CD4-positive, alpha-beta memory T cell (primary cell): ENCODE results near the gene RGS7BP. TPM values are rescaled to one million over a fixed set of nuclear protein-coding genes. Genes with fewer than 3 reads are reported as not detected.
A peak's percentile ranks its signal among the peaks of the same experiment; 100 is the strongest.

Experiments
- CTCF ChIA-PET: fragments of 350-600 bp; sonication (Branson Sonifier 250); formaldehyde crosslinking; loops from one replicate; lab custom pipeline; 2021; ENCODE audit warnings: inconsistent platforms; ENCODE audit not compliant: partially characterized antibody; lab: Charles Lee
- POLR2A ChIA-PET: fragments of 350-600 bp; sonication (Branson Sonifier 250); formaldehyde crosslinking; loops from one replicate; lab custom pipeline; 2021; ENCODE audit not compliant: partially characterized antibody; lab: Charles Lee
- DNase-seq, 5 donors: peaks; one replicate each; pipeline versions ENCODE4 v3.0.0 to v3.0.0-alpha.2; 2020 to 2022; ENCODE audit warnings: mixed read lengths in 1 of 5
- H3K27ac ChIP-seq: one replicate; pipeline ENCODE4 v1.7.0; 2013; ENCODE audit warnings: low read depth, low read length
- H3K27me3 ChIP-seq: 2 replicates; pipeline ENCODE4 v1.7.0; 2013; ENCODE audit warnings: mild to moderate bottlenecking, low read length, moderate library complexity; ENCODE audit not compliant: insufficient read depth
- H3K36me3 ChIP-seq: 2 replicates; pipeline ENCODE4 v1.7.0; 2013; ENCODE audit warnings: mild to moderate bottlenecking, low read length, moderate library complexity; ENCODE audit not compliant: insufficient read depth
- H3K4me1 ChIP-seq: 2 replicates; pipeline ENCODE4 v1.7.0; 2013; ENCODE audit warnings: mild to moderate bottlenecking, low read length, moderate library complexity; ENCODE audit not compliant: insufficient read depth
- H3K4me3 ChIP-seq, 2 donors: one replicate each; pipeline ENCODE4 v1.7.0; 2013; ENCODE audit warnings: low read length in 2 of 2, mild to moderate bottlenecking in 1 of 2
- H3K9me3 ChIP-seq, 2 donors: one replicate each; pipeline ENCODE4 v1.7.0; 2013; ENCODE audit warnings: low read length in 2 of 2, control low read depth in 1 of 2; ENCODE audit not compliant: control insufficient read depth in 1 of 2
- H3K27ac Mint-ChIP-seq, 7 donors: one replicate each; pipeline ENCODE4 v1.8.0; 2020 to 2021; ENCODE audit warnings: mixed read lengths in 7 of 7, mild to moderate bottlenecking in 6 of 7, inconsistent platforms in 3 of 7, moderate library complexity in 3 of 7
- H3K27me3 Mint-ChIP-seq, 2 donors: one replicate each; pipeline ENCODE4 v1.8.0; 2020 to 2021; ENCODE audit warnings: mixed read lengths in 2 of 2
- H3K36me3 Mint-ChIP-seq, 2 donors: one replicate each; pipeline ENCODE4 v1.8.0; 2020 to 2021; ENCODE audit warnings: mixed read lengths in 2 of 2, inconsistent platforms in 1 of 2, mild to moderate bottlenecking in 1 of 2
- H3K4me1 Mint-ChIP-seq, 4 donors: one replicate each; pipeline ENCODE4 v1.8.0; 2020 to 2021; ENCODE audit warnings: mixed read lengths in 4 of 4, mild to moderate bottlenecking in 1 of 4
- H3K4me3 Mint-ChIP-seq, 8 donors: one replicate each; pipeline ENCODE4 v1.8.0; 2020 to 2021; ENCODE audit warnings: mixed read lengths in 8 of 8, mild to moderate bottlenecking in 7 of 8, moderate library complexity in 6 of 8, inconsistent platforms in 3 of 8
- H3K9me3 Mint-ChIP-seq, 8 donors: one replicate each; pipeline ENCODE4 v1.8.0; 2020 to 2021; ENCODE audit warnings: mixed read lengths in 8 of 8, mild to moderate bottlenecking in 5 of 8, inconsistent platforms in 3 of 8, moderate library complexity in 1 of 8
- intact Hi-C: fragments of 100-400 bp; cut with micrococcal nuclease; formaldehyde crosslinking; loops from one replicate; pipeline ENCODE4 v1.15.1; 2023
- polyA plus RNA-seq, 2 donors: library from polyadenylated mRNA; unstranded; fragments of 300-500 nt; fragmentation: Illumina TruSeq; gene quantifications; one replicate each; pipeline ENCODE4 v1.2.3, GENCODE V29; 2021
- total RNA-seq, 2 experiments: library from RNA; stranded (reverse); gene quantifications; one replicate each; pipeline ENCODE4 v1.2.3, GENCODE V29; 2021

The RGS7BP gene
- total and polyA plus RNA-seq, 4 experiments from 2014 or later, result not detected

- H3K27me3 ChIP-seq, result no peaks in the 10 kb centered on the region
- no peak overlapping the region for H3K4me3 ChIP-seq
- Mint-ChIP-seq H3K9me3 (peaks cover 0 to 4% (median 0%) of the 10 kb centered on the region in 8 donors), H3K4me1 (no peaks in the 10 kb centered on the region), H3K36me3 (no peaks in the 10 kb centered on the region), H3K4me3 (no peak overlapping the region), H3K27ac (no peak overlapping the region), H3K27me3 (peaks cover 17 to 25% of the 10 kb centered on the region in 2 donors)
- intact Hi-C loops, result no loop called here
- H3K9me3 ChIP-seq, result no peaks in the 10 kb centered on the region
- POLR2A ChIA-PET, result no interaction called here
- no peak for DNase-seq
- CTCF ChIA-PET, result interaction anchor here (0.7 to 1.8 kb wide), 5 partner anchors 9 to 14 kb away, joined by 3 to 8 read pairs (median 3); no protein-coding TSS in a partner anchor
- H3K4me1 ChIP-seq, result no peaks in the 10 kb centered on the region
- no peak overlapping the region for H3K27ac ChIP-seq
- H3K36me3 ChIP-seq, result no peaks in the 10 kb centered on the region
Observed at GRCh38 chr5:64625678-64626077, 119.9 kb downstream of the RGS7BP start.

DNA sequence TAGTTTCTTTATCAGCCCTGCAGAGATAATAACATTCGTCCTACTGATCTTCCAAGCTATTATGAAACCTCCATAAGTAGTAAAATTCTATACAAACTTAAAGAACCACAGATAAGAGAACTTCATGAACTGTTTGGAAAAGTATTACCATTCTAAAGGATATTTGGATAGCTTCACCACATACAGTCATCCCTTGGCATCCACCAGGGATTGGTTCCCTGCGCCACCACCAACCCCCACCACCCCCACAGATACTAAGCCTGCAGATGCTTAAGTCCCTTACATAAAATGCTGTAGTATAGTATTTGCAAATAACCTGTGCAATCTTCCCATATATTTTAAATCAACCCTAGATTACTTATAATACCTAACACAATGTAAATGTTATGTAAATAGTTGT is 123.1 kb downstream of the RGS7BP start:
- peaks cover 0 to 4% (median 0%) of the 10 kb centered on the region in 8 donors for H3K9me3 Mint-ChIP-seq
- Histone ChIP-seq H3K27me3 (no peaks in the 10 kb centered on the region), H3K27ac (no peak overlapping the region), H3K4me1 (no peaks in the 10 kb centered on the region), H3K4me3 (no peak overlapping the region), H3K36me3 (no peaks in the 10 kb centered on the region), H3K9me3 (no peaks in the 10 kb centered on the region)
- no peaks in the 10 kb centered on the region for H3K36me3 Mint-ChIP-seq
- DNase-seq, result no peak
- intact Hi-C loops, result no loop called here
- no peak overlapping the region for H3K27ac Mint-ChIP-seq
- ChIA-PET CTCF (interaction anchor here (0.7 to 1.6 kb wide), 2 partner anchors 153 to 155 kb away, joined by 3 to 4 read pairs; no protein-coding TSS in a partner anchor), POLR2A (no interaction called here)
- H3K4me3 Mint-ChIP-seq, result no peak overlapping the region
- H3K27me3 Mint-ChIP-seq, result peaks cover 15% of the 10 kb centered on the region in 2 donors
- no peaks in the 10 kb centered on the region for H3K4me1 Mint-ChIP-seq

DNA sequence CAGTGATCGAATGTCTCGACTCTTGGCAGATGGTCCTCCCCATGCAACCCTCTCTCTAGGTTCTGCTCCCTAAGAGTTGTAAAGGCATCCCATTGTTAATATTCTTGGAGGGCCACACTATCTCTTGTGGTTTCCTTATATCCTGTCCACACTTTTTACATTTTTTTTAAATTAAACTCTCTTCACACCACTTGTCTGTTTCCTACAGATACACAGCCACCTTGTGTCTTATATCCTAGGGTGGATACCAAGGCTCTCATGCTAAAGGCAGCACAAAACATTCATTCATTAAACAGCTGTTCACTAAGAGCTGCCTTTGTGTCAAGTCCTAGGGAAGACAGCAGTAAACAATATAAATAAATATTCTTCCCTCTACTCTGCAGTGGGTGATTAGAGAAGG is 124.0 kb downstream of the RGS7BP start:
- intact Hi-C loops, result no loop called here
- peaks cover 8% of the 10 kb centered on the region in 2 donors for H3K27me3 Mint-ChIP-seq
- CTCF ChIA-PET, result interaction anchor here (1.8 to 3.3 kb wide), 2 partner anchors 9 to 153 kb away, joined by 4 to 27 read pairs; no protein-coding TSS in a partner anchor

DNA sequence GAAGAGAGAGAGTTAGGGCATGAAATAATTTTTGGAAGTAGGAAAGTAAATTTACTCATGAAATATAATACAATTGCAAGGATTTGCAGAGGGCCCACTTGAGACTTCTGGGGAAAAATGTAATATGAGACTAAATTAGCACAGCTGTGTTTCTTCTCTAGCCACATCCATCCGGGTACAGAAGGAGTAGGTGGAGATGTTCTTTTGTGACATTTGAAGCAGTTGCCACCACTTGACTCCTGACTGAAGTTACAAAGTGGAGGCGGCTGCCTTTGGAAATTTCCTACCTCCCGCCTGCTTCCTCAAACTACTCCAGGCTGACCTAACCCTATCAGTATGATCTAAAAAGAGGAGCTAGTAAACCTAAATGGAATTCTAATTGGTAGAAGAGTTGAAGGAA is 126.4 kb downstream of the RGS7BP start:
- ChIA-PET POLR2A (no interaction called here), CTCF (interaction anchor here (1.7 to 3.3 kb wide), 2 partner anchors 18 to 151 kb away, joined by 5 to 27 read pairs; no protein-coding TSS in a partner anchor)
- Mint-ChIP-seq H3K9me3 (no peaks in the 10 kb centered on the region), H3K4me3 (no peak overlapping the region), H3K36me3 (no peaks in the 10 kb centered on the region), H3K27ac (no peak overlapping the region), H3K4me1 (peaks cover 0 to 4% (median 2%) of the 10 kb centered on the region in 4 donors), H3K27me3 (peaks cover 6 to 11% of the 10 kb centered on the region in 2 donors)
- Histone ChIP-seq H3K9me3 (no peaks in the 10 kb centered on the region), H3K4me1 (no peaks in the 10 kb centered on the region), H3K4me3 (no peak overlapping the region), H3K27ac (no peak overlapping the region), H3K36me3 (no peaks in the 10 kb centered on the region), H3K27me3 (no peaks in the 10 kb centered on the region)
- intact Hi-C loops, result no loop called here
- no peak for DNase-seq

More for the DNA sequence above, 124.0 kb downstream of the RGS7BP start:
- no peak for DNase-seq
- H3K4me1 Mint-ChIP-seq, result no peaks in the 10 kb centered on the region
- Histone ChIP-seq H3K9me3 (no peaks in the 10 kb centered on the region), H3K27ac (no peak overlapping the region), H3K4me1 (no peaks in the 10 kb centered on the region), H3K27me3 (no peaks in the 10 kb centered on the region), H3K4me3 (no peak overlapping the region), H3K36me3 (no peaks in the 10 kb centered on the region)
- POLR2A ChIA-PET, result no interaction called here
- H3K36me3 Mint-ChIP-seq, result no peaks in the 10 kb centered on the region
- peaks cover 0 to 4% (median 0%) of the 10 kb centered on the region in 8 donors for H3K9me3 Mint-ChIP-seq
- H3K27ac Mint-ChIP-seq, result no peak overlapping the region
- H3K4me3 Mint-ChIP-seq, result no peak overlapping the region

DNA sequence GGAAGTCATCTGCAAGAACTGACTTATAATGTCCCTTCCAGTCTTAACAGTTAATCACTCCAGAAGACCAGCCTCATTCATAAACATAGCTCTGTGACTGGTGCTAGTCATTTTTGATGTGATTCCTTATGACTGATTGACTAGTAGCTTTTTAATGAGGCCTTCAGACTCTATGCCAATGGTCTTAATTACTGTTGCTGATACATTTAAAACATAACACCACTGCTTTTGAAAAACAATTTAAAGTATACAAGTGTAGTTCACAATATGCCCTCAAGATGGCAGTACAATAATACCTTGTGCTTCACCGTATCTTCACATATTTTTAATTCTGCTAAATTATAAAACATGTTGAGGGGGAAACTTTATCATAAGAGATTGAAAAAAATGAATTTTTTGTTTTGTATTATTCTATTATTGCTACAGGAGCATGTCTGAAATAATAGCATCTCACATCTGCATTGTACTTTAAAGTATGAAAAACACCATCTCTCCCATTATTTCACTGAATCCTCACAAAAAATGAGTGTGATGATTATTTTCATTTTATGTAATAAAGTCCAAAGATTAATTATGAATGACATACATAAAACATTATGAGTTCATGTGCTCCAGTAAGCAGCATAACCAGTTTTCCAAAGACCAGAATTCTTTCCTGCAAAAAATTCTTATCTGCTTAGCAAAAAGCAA is 129.3 kb downstream of the RGS7BP start:
- intact Hi-C loops, result loop anchor here (1.0 kb wide), 2 partner anchors 149 to 848 kb away; no protein-coding TSS in a partner anchor
- Mint-ChIP-seq H3K27me3 (peaks cover 14 to 20% of the 10 kb centered on the region in 2 donors), H3K4me1 (peaks cover 0 to 5% (median 2%) of the 10 kb centered on the region in 4 donors), H3K4me3 (no peak overlapping the region), H3K27ac (no peak overlapping the region), H3K9me3 (no peaks in the 10 kb centered on the region), H3K36me3 (no peaks in the 10 kb centered on the region)
- H3K27me3 ChIP-seq, result no peaks in the 10 kb centered on the region
- no peak overlapping the region for H3K4me3 ChIP-seq
- ChIA-PET POLR2A (no interaction called here), CTCF (interaction anchor here (0.7 to 5.2 kb wide), 17 partner anchors 8 to 848 kb away, joined by 3 to 61 read pairs (median 3); partner anchors contain the start of genes ADAMTS6, CWC27 and SREK1IP1)
- peak in 4 of 5 donors; percentile 23 to 34 (median 28) for DNase-seq
- H3K36me3 ChIP-seq, result no peaks in the 10 kb centered on the region
- no peaks in the 10 kb centered on the region for H3K9me3 ChIP-seq
- no peak overlapping the region for H3K27ac ChIP-seq
- H3K4me1 ChIP-seq, result no peaks in the 10 kb centered on the region

GRCh38 chr5:64637144-64637543 is 131.3 kb downstream of the RGS7BP start:
- H3K9me3 ChIP-seq, result no peaks in the 10 kb centered on the region
- no peaks in the 10 kb centered on the region for H3K4me1 ChIP-seq
- intact Hi-C loops, result no loop called here
- no peak overlapping the region for H3K27ac ChIP-seq
- no peak overlapping the region for H3K4me3 ChIP-seq
- H3K36me3 ChIP-seq, result no peaks in the 10 kb centered on the region
- no peaks in the 10 kb centered on the region for H3K27me3 ChIP-seq
- POLR2A ChIA-PET, result no interaction called here
- no peaks in the 10 kb centered on the region for H3K36me3 Mint-ChIP-seq
- H3K4me1 Mint-ChIP-seq, result peaks cover 0 to 5% (median 2%) of the 10 kb centered on the region in 4 donors
- no peak for DNase-seq
- H3K27me3 Mint-ChIP-seq, result peaks cover 14 to 20% of the 10 kb centered on the region in 2 donors
- H3K27ac Mint-ChIP-seq, result no peak overlapping the region
- CTCF ChIA-PET, result interaction anchor here (0.7 to 5.2 kb wide), 4 partner anchors 12 to 151 kb away, joined by 3 to 61 read pairs (median 3); no protein-coding TSS in a partner anchor
- H3K4me3 Mint-ChIP-seq, result no peak overlapping the region
- H3K9me3 Mint-ChIP-seq, result no peaks in the 10 kb centered on the region

DNA sequence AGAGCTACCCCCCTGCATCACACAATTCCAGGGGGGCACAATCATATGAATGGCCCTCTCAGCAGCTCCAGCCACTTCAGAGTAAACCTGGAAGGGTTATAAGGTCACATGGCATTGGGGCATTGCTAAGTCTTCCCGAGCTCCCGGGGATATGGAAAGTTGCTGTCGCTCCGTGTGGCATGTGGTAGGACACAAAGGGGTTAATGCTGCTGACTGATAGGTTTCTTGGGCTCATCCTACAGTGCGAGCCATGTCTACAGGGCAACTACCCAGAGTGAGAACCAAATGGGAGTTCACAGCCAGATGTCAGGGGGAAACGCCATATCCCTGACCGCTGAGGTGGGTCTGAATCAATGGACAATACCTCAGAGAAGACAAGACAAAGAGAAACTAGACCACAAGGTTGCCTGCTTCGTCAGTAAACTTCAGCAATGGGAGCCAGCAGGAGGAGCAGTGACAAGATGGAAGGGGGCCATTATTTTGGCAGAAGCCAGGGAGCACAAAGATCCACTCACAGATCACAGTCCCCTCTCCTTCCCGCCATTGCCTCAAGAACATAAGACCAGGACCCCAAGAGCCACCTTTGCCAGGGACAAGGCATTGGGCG is 132.1 kb downstream of the RGS7BP start:
- CTCF ChIA-PET, result interaction anchor here (0.7 to 5.2 kb wide), 3 partner anchors 12 to 145 kb away, joined by 3 to 61 read pairs (median 3); no protein-coding TSS in a partner anchor
- intact Hi-C loops, result no loop called here
- peaks cover 14 to 20% of the 10 kb centered on the region in 2 donors for H3K27me3 Mint-ChIP-seq
- no peaks in the 10 kb centered on the region for H3K9me3 Mint-ChIP-seq
- H3K4me3 ChIP-seq, result no peak overlapping the region
- H3K27ac ChIP-seq, result no peak overlapping the region
- no peak for DNase-seq
- no peak overlapping the region for H3K4me3 Mint-ChIP-seq
- H3K9me3 ChIP-seq, result no peaks in the 10 kb centered on the region
- peaks cover 0 to 5% (median 2%) of the 10 kb centered on the region in 4 donors for H3K4me1 Mint-ChIP-seq
- H3K27ac Mint-ChIP-seq, result no peak overlapping the region
- no peaks in the 10 kb centered on the region for H3K36me3 ChIP-seq
- POLR2A ChIA-PET, result no interaction called here
- no peaks in the 10 kb centered on the region for H3K4me1 ChIP-seq
- H3K27me3 ChIP-seq, result no peaks in the 10 kb centered on the region
- no peaks in the 10 kb centered on the region for H3K36me3 Mint-ChIP-seq
